ENCODE data around the gene PDC. TPM values are rescaled to one million over a fixed set of nuclear protein-coding genes. Genes with fewer than 3 reads are reported as not detected.
A peak's percentile ranks its signal among the peaks of the same experiment; 100 is the strongest.

Gene PDC
- total RNA-seq, 1 experiment from 2014 or later, result not detected

DNA sequence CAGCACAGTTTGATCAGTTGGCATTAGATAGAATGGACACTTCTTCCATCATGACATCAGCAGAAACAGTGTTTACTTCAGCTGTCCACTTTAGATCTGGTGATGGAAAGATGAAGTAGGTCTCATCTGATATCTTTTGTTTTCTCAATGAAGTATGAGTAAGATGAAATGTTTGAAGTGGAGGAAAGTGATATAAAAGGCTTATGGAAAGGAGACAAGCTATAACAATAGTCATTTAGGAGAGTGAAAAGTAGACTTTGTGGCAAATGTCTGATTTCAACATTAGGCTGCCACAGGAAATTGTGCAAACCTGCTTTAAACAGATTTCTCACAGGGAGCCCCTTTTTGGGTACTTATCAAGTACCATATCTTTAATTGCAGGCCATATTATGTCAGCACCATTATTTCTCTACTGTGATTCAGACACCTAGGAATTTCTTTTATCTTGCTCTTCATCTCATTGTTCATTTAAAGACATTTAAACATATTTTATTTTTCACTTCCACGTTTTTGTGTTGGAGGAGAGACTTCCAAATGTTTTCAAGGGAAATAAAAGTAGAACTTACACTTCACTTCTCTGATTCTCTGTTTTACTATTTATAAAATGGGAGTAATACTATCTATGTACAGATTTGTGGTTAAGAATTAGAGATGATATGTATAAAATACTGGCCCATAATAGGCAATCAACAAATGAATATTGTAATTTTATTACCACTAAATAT lies 18.1 kb downstream of the PDC start:
- ChIA-PET CTCF (no interaction called here), POLR2A (ENCODE audit: unreplicated experiment) (no interaction called here)
- Histone ChIP-seq H2AFZ (no peak overlapping the region), H3K36me3 (ENCODE audit: low read depth) (no peaks in the 10 kb centered on the region), H3K79me2 (ENCODE audit: low read depth) (no peaks in the 10 kb centered on the region), H3K4me3 (no peak overlapping the region), H3F3A (ENCODE audit: insufficient read depth, low read depth) (no peaks in the 10 kb centered on the region), H3K27ac (no peak overlapping the region), H3K4me2 (no peak overlapping the region), H3K4me1 (replicated peaks; ENCODE audit: insufficient read depth) (peaks cover 10% of the 10 kb centered on the region), H4K20me1 (ENCODE audit: insufficient read depth) (no peaks in the 10 kb centered on the region), H3K9me3 (ENCODE audit: insufficient read depth, low read depth) (0 out of 2 replicates have a peak, but pooled peaks cover 2% of the 10 kb centered on the region), H3K27me3 (ENCODE audit: insufficient read depth, low read depth) (no peaks in the 10 kb centered on the region), H3K9me2 (ENCODE audit: insufficient read depth) (no peaks in the 10 kb centered on the region)
- intact Hi-C loops (cut with micrococcal nuclease; ENCODE audit: unreplicated experiment), result no loop called here
- BruUV-seq (replicated peaks), result no TSS peak
- no peak for TF ChIP-seq CTCF (conservative IDR thresholded peaks at IDR 0.05)
- TF ChIP-seq EZH2 (IDR thresholded peaks at IDR 0.05; ENCODE audit: low read depth), result no peak
- peak in 1 of 2 experiments; percentile 9 for DNase-seq

- Histone ChIP-seq H3K36me3 (ENCODE audit: low read depth) (no peaks in the 10 kb centered on the region), H3K9me3 (ENCODE audit: insufficient read depth, low read depth) (0 out of 2 replicates have a peak, but pooled peaks cover 4% of the 10 kb centered on the region), H3K79me2 (ENCODE audit: low read depth) (no peaks in the 10 kb centered on the region), H3F3A (ENCODE audit: insufficient read depth, low read depth) (no peaks in the 10 kb centered on the region), H3K27me3 (ENCODE audit: insufficient read depth, low read depth) (no peaks in the 10 kb centered on the region), H4K20me1 (ENCODE audit: insufficient read depth) (no peaks in the 10 kb centered on the region), H3K9me2 (ENCODE audit: insufficient read depth) (no peaks in the 10 kb centered on the region), H3K4me2 (no peak overlapping the region), H3K4me1 (replicated peaks; ENCODE audit: insufficient read depth) (peaks cover 10% of the 10 kb centered on the region), H2AFZ (no peak overlapping the region), H3K4me3 (no peak overlapping the region), H3K27ac (no peak overlapping the region)
- CTCF ChIA-PET, result no interaction called here
- POLR2A ChIA-PET (ENCODE audit: unreplicated experiment), result interaction anchor here (0.7 to 0.9 kb wide), 2 partner anchors 65 to 95 kb away, joined by 3 to 5 read pairs; partner anchors contain the start of gene TPR
- no TSS peak for BruUV-seq (replicated peaks)
- no peak for TF ChIP-seq EZH2 (IDR thresholded peaks at IDR 0.05; ENCODE audit: low read depth)
- no peak for TF ChIP-seq CTCF (conservative IDR thresholded peaks at IDR 0.05)
- DNase-seq, result peak; percentile 4 to 77
- intact Hi-C loops (cut with micrococcal nuclease; ENCODE audit: unreplicated experiment), result no loop called here
Observed at GRCh38 chr1:186440584-186440983, 20.3 kb downstream of the PDC start.

DNA sequence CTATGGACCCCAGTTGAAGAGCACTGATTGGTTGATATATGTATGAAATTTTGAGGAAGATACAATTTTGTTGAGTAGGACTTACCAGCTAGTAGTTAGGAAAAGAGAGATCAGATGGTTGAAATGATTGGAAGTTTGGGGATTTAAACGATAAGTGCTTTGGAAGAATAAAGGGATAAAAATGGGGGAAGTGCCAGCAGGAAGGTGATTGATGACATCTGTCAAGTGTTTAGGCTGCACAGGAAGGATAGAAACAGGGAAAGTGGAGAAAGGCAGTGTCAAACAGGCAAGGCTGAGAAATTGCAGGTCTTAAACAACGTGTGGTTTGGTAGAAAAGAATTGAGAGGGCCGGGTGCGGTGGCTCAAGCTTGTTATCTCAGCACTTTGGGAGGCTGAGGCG lies 22.3 kb downstream of the PDC start:
- intact Hi-C loops (cut with micrococcal nuclease; ENCODE audit: unreplicated experiment), result no loop called here
- no peaks in the 10 kb centered on the region for H4K20me1 ChIP-seq (ENCODE audit: insufficient read depth)
- DNase-seq, result no peak
- no peak overlapping the region for H3K4me3 ChIP-seq
- no peaks in the 10 kb centered on the region for H3K9me2 ChIP-seq (ENCODE audit: insufficient read depth)
- CTCF ChIA-PET, result no interaction called here
- no peaks in the 10 kb centered on the region for H3F3A ChIP-seq (ENCODE audit: insufficient read depth, low read depth)
- BruUV-seq (replicated peaks), result no TSS peak
- no peaks in the 10 kb centered on the region for H3K79me2 ChIP-seq (ENCODE audit: low read depth)
- H3K4me2 ChIP-seq, result no peak overlapping the region
- H3K4me1 ChIP-seq (replicated peaks; ENCODE audit: insufficient read depth), result peaks cover 10% of the 10 kb centered on the region
- no peak overlapping the region for H2AFZ ChIP-seq
- no peak for TF ChIP-seq EZH2 (IDR thresholded peaks at IDR 0.05; ENCODE audit: low read depth)
- no peak for TF ChIP-seq CTCF (conservative IDR thresholded peaks at IDR 0.05)
- 0 out of 2 replicates have a peak, but pooled peaks cover 4% of the 10 kb centered on the region for H3K9me3 ChIP-seq (ENCODE audit: insufficient read depth, low read depth)
- H3K27me3 ChIP-seq (ENCODE audit: insufficient read depth, low read depth), result no peaks in the 10 kb centered on the region
- no peaks in the 10 kb centered on the region for H3K36me3 ChIP-seq (ENCODE audit: low read depth)
- POLR2A ChIA-PET (ENCODE audit: unreplicated experiment), result no interaction called here
- no peak overlapping the region for H3K27ac ChIP-seq
